Posterior vena cava (tissue), 2 donors: ENCODE results near the gene TRPM1. TPM values are rescaled to one million over a fixed set of nuclear protein-coding genes. Genes with fewer than 3 reads are reported as not detected.

Experiments used
- DNase-seq: peaks from one replicate; pipeline ENCODE4 v3.0.0-alpha.2; 2020; ENCODE audit warnings: low spot score
- intact Hi-C, 2 donors: fragments of 100-400 bp; cut with DNase I; formaldehyde crosslinking; loops; one replicate each; pipeline versions ENCODE4 v1.14.1 to v1.14.2; 2022 to 2023
- total RNA-seq, 2 donors: library from RNA; stranded (reverse); fragmentation: NEBNext Ultra II Directional; extraction: Animal tissue kit (Norgen Biotek cat#: 25700); gene quantifications; one replicate each; pipeline ENCODE4 v1.2.1, GENCODE V29; 2021
- donor health status: DM: yes; HTN: yes; CAD: no.
- donor health status: DM: yes; HTN: yes; CAD: no.

TRPM1 gene
- total RNA-seq, 2 donors from 2014 or later, result not detected

- DNase-seq, result no peak
- intact Hi-C loops, result no loop called here
These were observed 70.0 kb downstream of the TRPM1 start for GRCh38 chr15:31031471-31032067.

GRCh38 chr15:31027910-31028578 lies 73.5 kb downstream of the TRPM1 start:
- DNase-seq, result no peak
- intact Hi-C loops, result no loop called here

- intact Hi-C loops, result no loop called here
- no peak for DNase-seq
These were observed 75.5 kb downstream of the TRPM1 start for GRCh38 chr15:31025996-31026395.

GRCh38 chr15:31024979-31025378 lies 76.5 kb downstream of the TRPM1 start:
- intact Hi-C loops, result no loop called here

GRCh38 chr15:31024330-31024729 lies 77.2 kb downstream of the TRPM1 start:
- intact Hi-C loops, result no loop called here
- DNase-seq, result no peak

More at GRCh38 chr15:31024979-31025378, 76.5 kb downstream of the TRPM1 start:
- no peak for DNase-seq

GRCh38 chr15:31023841-31024240 lies 77.7 kb downstream of the TRPM1 start:
- intact Hi-C loops, result no loop called here
- no peak for DNase-seq

GRCh38 chr15:31021067-31021665 lies 80.4 kb downstream of the TRPM1 start:
- no peak for DNase-seq
- intact Hi-C loops, result no loop called here

- DNase-seq, result no peak
- intact Hi-C loops, result no loop called here
These were observed 81.0 kb downstream of the TRPM1 start for GRCh38 chr15:31020542-31020941.

GRCh38 chr15:31019986-31020385 lies 81.5 kb downstream of the TRPM1 start:
- intact Hi-C loops, result no loop called here
- no peak for DNase-seq

GRCh38 chr15:31017311-31017710 lies 84.2 kb downstream of the TRPM1 start:
- DNase-seq, result no peak
- intact Hi-C loops, result no loop called here

- intact Hi-C loops, result no loop called here
- DNase-seq, result no peak
These were observed 85.0 kb downstream of the TRPM1 start for GRCh38 chr15:31016446-31016915.

GRCh38 chr15:31014608-31014925 lies 87.0 kb downstream of the TRPM1 start:
- intact Hi-C loops, result no loop called here
- no peak for DNase-seq

GRCh38 chr15:31013863-31014607 lies 87.5 kb downstream of the TRPM1 start:
- intact Hi-C loops, result no loop called here

GRCh38 chr15:31012455-31012854 lies 89.1 kb downstream of the TRPM1 start:
- intact Hi-C loops, result no loop called here
- DNase-seq, result no peak

More at GRCh38 chr15:31013863-31014607, 87.5 kb downstream of the TRPM1 start:
- no peak for DNase-seq

GRCh38 chr15:31010036-31010435 lies 91.5 kb downstream of the TRPM1 start:
- intact Hi-C loops, result no loop called here
- no peak for DNase-seq

- intact Hi-C loops, result no loop called here
- no peak for DNase-seq
These were observed 95.9 kb downstream of the TRPM1 start for GRCh38 chr15:31005660-31006059.

GRCh38 chr15:31004220-31004733 lies 97.2 kb downstream of the TRPM1 start:
- DNase-seq, result no peak
- intact Hi-C loops, result no loop called here

- no peak for DNase-seq
- intact Hi-C loops, result no loop called here
These were observed 99.8 kb downstream of the TRPM1 start for GRCh38 chr15:31001702-31002101.

- intact Hi-C loops, result no loop called here
These were observed 101.8 kb downstream of the TRPM1 start for GRCh38 chr15:30999729-31000128.

GRCh38 chr15:30997270-30997669 lies 104.3 kb downstream of the TRPM1 start:
- no peak for DNase-seq
- intact Hi-C loops, result no loop called here

More at GRCh38 chr15:30999729-31000128, 101.8 kb downstream of the TRPM1 start:
- no peak for DNase-seq
